ENCODE results near the gene HTD2.

The HTD2 gene

DNA sequence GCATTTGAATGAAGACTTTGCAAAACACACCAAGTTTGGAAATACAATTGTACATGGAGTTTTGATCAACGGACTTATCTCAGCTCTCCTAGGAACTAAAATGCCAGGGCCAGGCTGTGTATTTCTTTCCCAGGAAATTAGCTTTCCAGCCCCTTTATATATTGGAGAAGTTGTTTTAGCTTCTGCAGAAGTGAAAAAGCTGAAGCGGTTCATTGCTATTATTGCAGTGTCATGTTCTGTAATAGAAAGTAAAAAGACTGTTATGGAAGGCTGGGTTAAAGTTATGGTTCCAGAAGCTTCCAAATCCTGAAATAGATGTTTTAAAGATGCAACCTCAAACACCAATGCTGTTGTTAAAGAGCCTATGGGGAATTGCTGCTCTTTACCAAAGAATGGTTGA is 11.5 kb downstream of the HTD2 start:
- H3K9me3 Mint-ChIP-seq, result no peaks in the 10 kb centered on the region
- no peak overlapping the region for H3K27ac Mint-ChIP-seq
- H3K27me3 Mint-ChIP-seq, result no peaks in the 10 kb centered on the region
- H3K4me1 Mint-ChIP-seq (ENCODE audit: low read depth), result peaks cover 6% of the 10 kb centered on the region
- peaks cover 59% of the 10 kb centered on the region for H3K36me3 Mint-ChIP-seq (ENCODE audit: low read depth)
- H3K4me3 Mint-ChIP-seq, result no peak overlapping the region

DNA sequence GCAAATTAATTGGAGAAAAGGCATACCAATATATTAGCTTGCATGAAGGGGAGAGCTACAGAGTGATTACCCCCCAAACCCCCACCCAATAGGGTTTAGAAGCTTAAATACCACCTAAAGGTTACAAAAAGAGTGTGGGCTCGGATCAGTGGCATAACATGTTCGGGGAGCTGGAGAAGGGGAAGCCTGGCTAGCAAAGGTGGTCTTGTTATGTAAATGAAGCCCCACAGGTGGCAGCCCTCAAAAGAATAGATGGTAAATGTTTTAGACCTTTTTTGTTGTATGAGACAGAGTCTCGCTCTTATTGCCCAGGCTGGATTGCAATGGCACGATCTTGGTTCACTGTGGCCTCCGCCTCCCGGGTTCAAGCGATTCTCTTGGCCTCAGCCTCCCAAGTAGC is 15.5 kb downstream of the HTD2 start:
- no peaks in the 10 kb centered on the region for H3K27me3 Mint-ChIP-seq
- no peak overlapping the region for H3K4me3 Mint-ChIP-seq
- H3K9me3 Mint-ChIP-seq, result no peaks in the 10 kb centered on the region
- H3K27ac Mint-ChIP-seq, result no peak overlapping the region
- H3K36me3 Mint-ChIP-seq (ENCODE audit: low read depth), result peaks cover 34% of the 10 kb centered on the region
- H3K4me1 Mint-ChIP-seq (ENCODE audit: low read depth), result peaks cover 39% of the 10 kb centered on the region

DNA sequence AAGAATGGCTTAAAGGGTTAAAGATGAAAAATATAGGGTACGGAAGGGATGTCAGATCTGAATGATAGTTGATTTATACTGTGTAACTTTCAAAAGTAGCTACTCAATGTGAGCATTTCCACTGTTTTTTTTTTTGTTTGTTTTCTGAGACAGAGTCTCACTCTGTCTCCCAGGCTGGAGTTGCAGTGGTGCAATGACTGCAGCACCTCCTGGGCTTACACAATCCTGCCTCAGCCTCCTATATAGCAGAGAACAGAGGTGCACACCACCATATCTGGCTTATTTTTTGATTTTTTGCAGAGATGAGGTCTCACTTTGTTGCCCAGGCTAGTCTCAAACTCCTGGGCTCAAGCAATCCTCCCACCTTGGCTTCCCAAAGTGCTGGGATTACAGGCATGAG is 16.5 kb downstream of the HTD2 start:
- peaks cover 25% of the 10 kb centered on the region for H3K36me3 Mint-ChIP-seq (ENCODE audit: low read depth)
- H3K9me3 Mint-ChIP-seq, result no peaks in the 10 kb centered on the region
- H3K27ac Mint-ChIP-seq, result peak overlapping the region; percentile 95
- no peaks in the 10 kb centered on the region for H3K27me3 Mint-ChIP-seq
- H3K4me1 Mint-ChIP-seq (ENCODE audit: low read depth), result peaks cover 39% of the 10 kb centered on the region
- no peak overlapping the region for H3K4me3 Mint-ChIP-seq

DNA sequence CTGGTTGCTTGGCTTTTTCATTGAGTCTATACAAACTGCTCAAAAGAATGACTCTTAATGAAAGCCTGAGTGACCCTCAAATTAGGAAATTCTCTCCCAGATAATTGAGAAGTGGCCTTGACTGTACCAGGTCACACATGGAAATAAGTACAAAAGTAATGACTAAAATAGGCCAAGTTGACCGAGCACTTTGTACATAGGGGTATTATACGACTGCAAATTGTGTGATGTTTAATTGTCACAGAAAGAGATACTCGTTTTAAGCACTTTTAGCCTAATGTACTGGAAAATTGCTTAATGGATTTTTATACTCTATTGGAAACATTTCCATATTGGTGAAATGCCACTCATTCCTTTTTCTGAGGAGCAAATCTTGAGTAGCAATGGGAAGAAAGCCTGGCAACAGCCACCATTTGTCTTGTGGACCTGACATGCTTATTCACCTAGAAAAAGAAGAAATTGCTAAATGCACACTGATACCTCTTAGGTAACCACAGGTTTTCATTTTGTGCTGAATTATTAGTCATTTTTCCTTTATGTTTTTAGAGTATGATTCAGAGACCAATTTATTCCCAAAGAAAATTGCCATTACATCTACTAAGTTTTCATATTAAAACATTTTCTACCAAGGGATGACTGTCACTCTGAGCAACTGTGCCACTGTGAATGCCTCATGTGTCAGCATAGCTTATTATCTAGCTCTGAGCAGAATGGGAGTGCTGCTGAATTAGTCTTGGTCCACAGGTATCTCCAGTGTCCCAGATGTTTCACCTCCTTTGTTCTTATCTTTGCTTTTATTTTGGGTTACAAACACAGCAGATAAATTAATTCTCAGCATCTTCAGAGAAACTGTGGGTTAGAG is 17.4 kb downstream of the HTD2 start:
- H3K27me3 Mint-ChIP-seq, result no peaks in the 10 kb centered on the region
- peak overlapping the region; percentile 65 for H3K4me3 Mint-ChIP-seq
- H3K4me1 Mint-ChIP-seq (ENCODE audit: low read depth), result peaks cover 39% of the 10 kb centered on the region
- peak overlapping the region; percentile 95 for H3K27ac Mint-ChIP-seq
- H3K36me3 Mint-ChIP-seq (ENCODE audit: low read depth), result peaks cover 17% of the 10 kb centered on the region
- no peaks in the 10 kb centered on the region for H3K9me3 Mint-ChIP-seq

DNA sequence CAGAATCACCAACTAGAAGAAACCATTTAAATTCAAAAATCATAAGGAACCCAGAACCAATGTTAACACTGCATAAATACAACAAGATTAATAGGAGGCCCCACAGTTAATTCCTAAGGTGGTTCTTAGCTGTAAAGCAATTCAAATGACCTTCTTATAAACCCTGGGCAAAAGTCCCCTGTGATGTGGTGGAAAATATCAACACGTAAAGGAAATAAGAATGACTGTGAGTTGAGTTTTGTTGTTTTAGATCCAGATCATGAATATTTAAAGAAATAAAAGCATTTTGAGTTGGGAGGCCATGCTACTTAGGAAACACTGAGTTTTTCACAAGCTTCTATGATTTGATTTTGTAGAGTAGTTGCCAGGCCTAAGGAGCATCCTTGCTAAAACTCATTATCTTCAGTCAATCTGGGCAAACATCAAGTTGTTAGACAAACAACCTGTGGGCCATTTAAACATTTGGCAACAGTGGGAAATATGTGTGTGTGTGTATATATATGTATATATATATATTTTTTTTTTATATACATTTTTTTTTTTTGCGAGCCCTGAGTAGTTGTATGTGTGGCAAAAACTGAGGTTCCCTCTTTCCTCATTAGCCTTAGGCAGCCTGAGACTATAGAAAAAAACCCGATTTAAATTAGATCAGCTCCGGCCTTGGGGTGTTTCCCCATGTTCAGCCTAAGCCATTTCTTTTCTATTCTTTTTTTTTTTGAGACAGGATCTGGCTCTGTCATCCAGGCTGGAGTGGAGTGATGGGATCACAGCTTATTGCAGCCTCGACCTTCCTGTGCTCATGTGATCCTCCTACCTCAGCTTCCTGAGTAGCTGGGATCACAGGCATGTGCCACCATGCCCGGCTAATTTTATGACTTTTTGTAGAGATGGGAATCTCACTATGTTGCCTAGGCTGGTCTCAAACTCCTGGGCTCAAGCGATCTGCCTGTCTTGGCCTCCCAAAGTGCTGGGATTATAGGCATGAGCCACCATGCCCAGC is 18.4 kb downstream of the HTD2 start:
- Mint-ChIP-seq H3K4me3 (peak overlapping the region; percentile 65), H3K4me1 (ENCODE audit: low read depth) (peaks cover 39% of the 10 kb centered on the region)

DNA sequence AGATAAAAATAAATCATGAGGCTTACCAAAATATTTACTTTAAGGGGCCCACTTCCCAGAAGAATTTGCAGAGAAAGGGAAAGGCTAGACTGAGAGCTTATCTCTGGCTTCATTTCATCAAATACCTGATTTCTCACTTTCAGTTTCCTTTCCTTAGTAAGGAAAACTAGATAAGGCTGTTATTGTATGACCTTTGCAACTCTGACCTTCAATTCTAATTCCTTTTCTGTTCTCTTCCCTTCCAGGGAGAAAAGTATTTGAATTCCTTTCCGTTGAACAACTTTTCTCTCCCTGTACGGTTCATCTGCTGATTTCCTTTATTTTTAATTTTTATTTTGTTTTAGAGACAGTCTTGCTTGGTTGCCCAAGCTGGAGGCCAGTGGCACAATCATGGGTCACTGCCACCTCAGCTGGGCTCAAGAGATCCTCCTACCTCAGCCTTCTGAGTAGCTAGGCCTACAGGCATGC is 19.2 kb downstream of the HTD2 start:
- Mint-ChIP-seq H3K4me3 (no peak overlapping the region), H3K27ac (peak overlapping the region; percentile 95)

More for the DNA sequence above, 18.4 kb downstream of the HTD2 start:
- no peaks in the 10 kb centered on the region for H3K9me3 Mint-ChIP-seq
- H3K27me3 Mint-ChIP-seq, result no peaks in the 10 kb centered on the region
- peaks cover 10% of the 10 kb centered on the region for H3K36me3 Mint-ChIP-seq (ENCODE audit: low read depth)
- H3K27ac Mint-ChIP-seq, result peak overlapping the region; percentile 95

DNA sequence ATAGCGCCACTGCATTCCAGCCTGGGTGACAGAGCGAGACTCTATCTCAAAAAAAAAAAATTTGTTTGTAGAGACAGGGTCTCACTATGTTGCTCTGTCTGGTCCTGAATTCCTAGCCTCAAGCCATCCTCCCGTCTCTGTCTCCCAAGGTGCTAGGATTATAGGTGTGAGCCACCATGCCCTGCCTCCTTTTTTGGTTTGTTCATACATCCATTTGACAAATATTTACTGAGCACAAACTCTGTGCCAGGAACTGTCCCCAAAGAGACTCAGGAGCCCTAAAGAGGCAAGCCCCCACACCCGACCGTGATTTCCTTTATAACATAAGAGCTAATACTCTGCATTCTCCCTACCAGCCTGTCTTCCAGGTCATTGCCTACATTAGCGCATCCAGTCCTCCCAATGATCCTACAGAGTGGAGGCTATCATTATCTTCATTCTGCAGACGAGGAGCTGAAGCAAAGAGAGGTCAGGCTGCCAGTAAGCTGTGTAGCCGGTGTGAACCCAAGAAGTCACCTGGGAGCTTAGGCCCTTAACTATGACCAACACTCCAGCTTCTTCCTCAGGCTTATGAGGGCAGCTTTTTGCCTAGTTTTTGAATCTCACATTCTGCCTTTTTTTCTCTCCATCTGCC is 20.1 kb downstream of the HTD2 start:
- H3K9me3 Mint-ChIP-seq, result no peaks in the 10 kb centered on the region
- H3K36me3 Mint-ChIP-seq (ENCODE audit: low read depth), result no peaks in the 10 kb centered on the region
- H3K27ac Mint-ChIP-seq, result peak overlapping the region; percentile 52
- H3K27me3 Mint-ChIP-seq, result no peaks in the 10 kb centered on the region
- no peak overlapping the region for H3K4me3 Mint-ChIP-seq
- peaks cover 39% of the 10 kb centered on the region for H3K4me1 Mint-ChIP-seq (ENCODE audit: low read depth)

More for the DNA sequence above, 19.2 kb downstream of the HTD2 start:
- peaks cover 39% of the 10 kb centered on the region for H3K4me1 Mint-ChIP-seq (ENCODE audit: low read depth)
- H3K9me3 Mint-ChIP-seq, result no peaks in the 10 kb centered on the region
- no peaks in the 10 kb centered on the region for H3K27me3 Mint-ChIP-seq
- peaks cover 6% of the 10 kb centered on the region for H3K36me3 Mint-ChIP-seq (ENCODE audit: low read depth)

DNA sequence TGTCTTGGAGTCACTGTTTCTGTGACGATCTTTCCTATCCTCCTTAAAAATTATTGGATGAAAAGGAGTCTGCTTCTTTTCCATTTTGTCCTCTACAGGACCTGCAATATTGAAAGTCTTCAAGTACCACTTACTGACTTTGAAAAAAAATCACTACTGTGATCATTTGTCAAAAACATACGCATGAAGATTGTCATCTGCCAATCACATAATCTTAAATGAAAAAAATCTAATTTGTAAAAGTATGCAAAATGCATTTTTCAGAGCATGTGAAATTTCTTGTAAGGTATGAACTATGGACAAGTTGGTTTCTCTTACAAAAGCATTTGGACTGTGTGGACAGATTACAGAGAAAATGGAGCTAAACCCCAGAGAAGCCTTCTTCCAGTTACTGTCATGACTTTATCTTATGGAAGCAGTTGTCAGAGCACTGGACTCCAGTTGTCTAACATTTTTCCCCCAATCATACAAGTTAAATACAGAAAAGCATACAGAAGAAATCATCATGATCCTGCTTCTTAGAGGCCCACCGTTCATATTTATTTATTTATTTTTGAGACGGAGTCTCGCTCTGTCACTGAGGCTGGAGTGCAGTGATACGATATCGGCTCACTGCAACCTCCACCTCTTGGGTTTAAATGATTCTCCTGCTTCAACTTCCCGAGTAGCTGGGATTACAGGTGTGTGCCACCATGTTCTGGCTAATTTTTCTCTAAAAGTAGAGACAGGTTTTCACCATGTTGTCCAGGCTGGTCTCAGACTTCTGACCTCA is 23.0 kb downstream of the HTD2 start:
- Mint-ChIP-seq H3K4me1 (ENCODE audit: low read depth) (peaks cover 39% of the 10 kb centered on the region), H3K27me3 (no peaks in the 10 kb centered on the region), H3K4me3 (no peak overlapping the region), H3K27ac (no peak overlapping the region), H3K36me3 (ENCODE audit: low read depth) (no peaks in the 10 kb centered on the region), H3K9me3 (no peaks in the 10 kb centered on the region)

DNA sequence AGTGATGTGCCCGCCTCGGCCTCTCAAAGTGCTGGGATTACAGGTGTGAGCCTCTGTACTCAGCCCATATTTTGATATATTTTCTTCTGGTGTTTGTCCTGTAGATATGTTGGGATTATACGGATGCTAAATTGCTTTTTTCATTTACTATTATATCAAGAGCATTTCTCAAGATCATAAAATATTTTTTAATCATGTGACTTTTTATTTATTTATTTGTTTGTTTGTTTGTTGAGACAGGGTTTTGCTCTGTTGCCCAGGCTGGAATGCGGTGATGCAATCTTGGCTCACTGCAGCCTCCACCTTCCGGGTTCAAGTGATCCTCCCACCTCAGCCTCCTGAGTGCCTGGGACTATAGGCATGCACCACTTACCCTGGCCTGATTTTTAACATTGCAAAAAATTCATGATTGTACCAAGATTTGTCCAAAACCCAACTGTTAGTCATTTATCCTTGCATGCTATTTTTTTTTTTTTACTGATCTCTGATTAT is 23.6 kb downstream of the HTD2 start:
- no peak overlapping the region for H3K4me3 Mint-ChIP-seq
- no peak overlapping the region for H3K27ac Mint-ChIP-seq
- H3K36me3 Mint-ChIP-seq (ENCODE audit: low read depth), result no peaks in the 10 kb centered on the region
- peaks cover 39% of the 10 kb centered on the region for H3K4me1 Mint-ChIP-seq (ENCODE audit: low read depth)
- H3K9me3 Mint-ChIP-seq, result no peaks in the 10 kb centered on the region
- no peaks in the 10 kb centered on the region for H3K27me3 Mint-ChIP-seq

DNA sequence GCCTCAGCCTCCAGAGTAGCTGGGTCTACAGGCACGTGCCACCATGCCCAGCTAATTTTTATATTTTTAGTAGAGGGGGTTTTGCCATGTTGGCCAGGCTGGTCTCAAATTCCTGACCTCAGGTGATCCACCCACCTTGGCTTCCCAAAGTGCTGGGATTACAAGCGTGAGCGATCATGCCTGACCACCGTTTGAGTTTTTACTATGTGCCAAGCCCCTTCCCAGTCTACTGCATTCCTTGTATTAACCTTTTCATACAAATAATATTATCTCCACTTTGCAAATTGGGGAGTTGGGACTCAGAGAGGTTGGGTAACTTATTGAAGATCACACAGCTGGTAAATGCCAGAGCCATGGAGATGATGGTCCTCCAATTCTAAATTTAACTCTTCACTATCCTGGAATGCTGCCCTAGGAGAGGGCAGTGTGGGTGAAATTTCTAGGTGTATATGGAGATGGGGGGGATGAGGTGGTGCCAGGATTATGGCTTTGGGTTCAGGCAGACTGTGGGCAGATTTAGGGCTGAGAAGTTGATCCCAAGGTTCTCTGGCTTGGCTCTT is 25.4 kb downstream of the HTD2 start:
- Mint-ChIP-seq H3K9me3 (no peaks in the 10 kb centered on the region), H3K27me3 (no peaks in the 10 kb centered on the region), H3K27ac (peak overlapping the region; percentile 75), H3K36me3 (ENCODE audit: low read depth) (peaks cover 10% of the 10 kb centered on the region), H3K4me3 (peak overlapping the region; percentile 74), H3K4me1 (ENCODE audit: low read depth) (peaks cover 41% of the 10 kb centered on the region)

DNA sequence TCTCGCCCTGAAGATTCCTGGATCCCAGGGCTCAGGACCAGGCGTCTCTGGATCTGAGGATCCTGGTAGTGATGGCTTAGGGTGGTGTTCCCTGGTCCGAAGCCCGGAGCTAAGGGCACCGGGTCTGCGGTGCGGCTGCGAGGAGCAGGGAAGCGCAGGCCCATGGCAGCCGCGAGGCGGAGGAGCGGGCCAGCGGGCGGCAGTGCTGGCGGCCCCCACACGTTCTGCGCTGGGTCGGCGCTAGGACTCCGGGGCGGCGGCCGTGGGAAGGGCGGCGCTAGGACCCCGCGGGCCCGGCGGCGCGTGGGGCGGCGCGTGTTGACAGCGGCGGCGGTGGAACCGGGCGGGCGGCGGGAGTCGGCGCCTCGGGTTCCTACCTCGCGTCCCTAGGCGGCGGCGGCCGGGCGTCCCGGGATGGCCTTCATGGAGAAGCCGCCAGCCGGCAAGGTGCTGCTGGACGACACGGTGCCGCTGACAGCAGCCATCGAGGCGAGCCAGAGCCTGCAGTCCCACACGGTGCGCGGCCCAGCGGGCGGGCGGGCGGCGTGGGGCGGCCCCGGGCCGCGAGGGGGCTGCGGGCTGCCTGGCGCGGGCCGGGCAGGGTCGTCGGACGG is 26.4 kb downstream of the HTD2 start, which contains the start of gene PXK:
Gene PXK (plus strand): TSS at position 318 of the 614 bp plus-strand sequence. CDS start 97 bp downstream, at position 415.
- peaks cover 10% of the 10 kb centered on the region for H3K36me3 Mint-ChIP-seq (ENCODE audit: low read depth)

DNA sequence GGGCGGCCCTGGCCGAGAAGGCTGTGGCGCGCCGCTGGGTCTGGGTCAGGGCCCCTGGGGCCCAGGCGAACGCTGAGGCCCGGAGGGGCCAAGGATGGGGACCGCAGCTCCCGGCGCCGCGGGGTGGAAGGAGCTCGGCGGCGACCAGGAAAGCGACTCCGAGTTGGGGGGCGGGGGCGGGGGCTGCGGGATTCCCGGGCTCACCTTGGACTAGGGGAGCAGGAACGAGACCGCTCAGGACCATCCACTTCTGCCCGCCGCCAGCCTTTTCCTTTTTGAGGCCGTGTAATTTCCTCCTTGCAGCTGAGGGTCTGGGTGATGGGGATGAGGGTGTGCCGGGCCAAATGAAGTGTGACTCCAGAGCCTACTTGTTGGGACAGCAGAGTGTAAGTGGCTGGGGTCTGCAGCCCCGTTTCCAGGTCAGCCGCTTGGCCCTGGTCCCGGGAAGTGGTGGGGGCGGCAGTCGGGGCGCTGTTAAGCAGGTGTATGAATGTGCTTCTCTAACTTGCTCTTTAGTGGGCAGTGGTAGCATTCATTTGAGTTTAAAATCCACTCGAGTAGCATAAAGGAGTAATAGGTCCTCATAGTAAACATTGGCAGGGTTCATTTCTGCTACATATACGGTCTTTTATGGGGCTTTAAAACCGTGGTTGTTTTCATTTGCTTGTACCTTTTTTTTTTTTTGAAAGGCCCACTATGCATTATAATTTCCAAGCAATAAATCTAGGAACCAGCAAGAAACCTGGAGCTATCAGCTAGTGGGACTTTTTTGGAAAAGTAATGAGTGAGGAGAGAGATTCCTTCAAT is 27.1 kb downstream of the HTD2 start:
- Mint-ChIP-seq H3K4me1 (ENCODE audit: low read depth) (peaks cover 45% of the 10 kb centered on the region), H3K27ac (peak overlapping the region; percentile 92), H3K9me3 (no peaks in the 10 kb centered on the region)

More for the DNA sequence above, 26.4 kb downstream of the HTD2 start, which contains the start of gene PXK:
- Mint-ChIP-seq H3K27ac (peak within 1 kb of the TSS; percentile 92), H3K4me1 (ENCODE audit: low read depth) (peaks cover 45% of the 10 kb centered on the region), H3K9me3 (no peaks in the 10 kb centered on the region), H3K4me3 (peak within 1 kb of the TSS; percentile 98), H3K27me3 (no peaks in the 10 kb centered on the region)

DNA sequence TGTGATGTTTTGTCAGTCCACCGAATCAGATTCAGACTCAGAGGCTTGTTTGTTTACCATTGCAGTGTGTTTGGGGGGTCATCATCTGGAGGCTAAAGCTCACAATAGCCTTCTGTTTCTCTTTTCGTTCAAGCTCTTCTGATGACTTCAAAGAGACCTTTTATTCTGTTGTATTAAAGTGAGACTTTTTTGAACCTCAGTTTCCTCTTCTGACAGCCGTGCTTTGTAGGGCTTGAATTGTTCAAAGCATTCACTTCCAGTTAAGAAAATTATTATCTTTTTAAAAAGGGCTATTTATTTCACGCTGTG is 27.6 kb downstream of the HTD2 start:
- Mint-ChIP-seq H3K4me3 (peak overlapping the region; percentile 98), H3K9me3 (no peaks in the 10 kb centered on the region), H3K27me3 (no peaks in the 10 kb centered on the region), H3K27ac (peak overlapping the region; percentile 92), H3K4me1 (ENCODE audit: low read depth) (peaks cover 47% of the 10 kb centered on the region), H3K36me3 (ENCODE audit: low read depth) (peaks cover 13% of the 10 kb centered on the region)

More for the DNA sequence above, 27.1 kb downstream of the HTD2 start:
- Mint-ChIP-seq H3K27me3 (no peaks in the 10 kb centered on the region), H3K36me3 (ENCODE audit: low read depth) (peaks cover 10% of the 10 kb centered on the region), H3K4me3 (peak overlapping the region; percentile 98)

All from stimulated activated naive CD8-positive, alpha-beta T cell treated with anti-CD3 and anti-CD28 coated beads, Interleukin-15, Interleukin-2, amounts not matched to agents 100 ng/mL and 50 ng/mL, for 24 hours (primary cell).